Ishikawa (cell line): ENCODE measurements around the gene UBAC2.

ENCODE experiments used
- CEBPB ChIP-seq: IDR thresholded peaks from 2 replicates; pipeline ENCODE4 v1.6.1; 2012
- CREB1 ChIP-seq: IDR thresholded peaks from 2 replicates; pipeline ENCODE4 v1.6.1; 2012; ENCODE audit warnings: low read depth
- EGR1 ChIP-seq: IDR thresholded peaks from 2 replicates; pipeline ENCODE4 v1.6.1; 2012
- EP300 ChIP-seq: IDR thresholded peaks from 2 replicates; pipeline ENCODE4 v1.6.1; 2012; ENCODE audit warnings: borderline replicate concordance
- FOXM1 ChIP-seq: IDR thresholded peaks from 2 replicates; pipeline ENCODE4 v1.6.1; 2012; ENCODE audit warnings: low read depth, borderline replicate concordance
- NFIC ChIP-seq: IDR thresholded peaks from 2 replicates; pipeline ENCODE4 v1.6.1; 2012
- RAD21 ChIP-seq: IDR thresholded peaks from 2 replicates; pipeline ENCODE4 v1.6.1; 2012; ENCODE audit warnings: low read depth
- TAF1 ChIP-seq: IDR thresholded peaks from 2 replicates; pipeline ENCODE4 v1.6.1; 2012; ENCODE audit warnings: low read depth, mild to moderate bottlenecking
- TCF12 ChIP-seq: IDR thresholded peaks from 2 replicates; pipeline ENCODE4 v1.6.1; 2012; ENCODE audit warnings: low read depth
- TEAD4 ChIP-seq: IDR thresholded peaks from 2 replicates; pipeline ENCODE4 v1.6.1; 2012
- YY1 ChIP-seq: IDR thresholded peaks from 2 replicates; pipeline ENCODE4 v1.6.1; 2012; ENCODE audit warnings: low read depth
- ZBTB7A ChIP-seq: IDR thresholded peaks from 2 replicates; pipeline ENCODE4 v1.6.1; 2012; ENCODE audit warnings: low read depth
- TF ChIP-seq, protein P1 (sequence below): IDR thresholded peaks from 2 replicates; pipeline ENCODE4 v1.6.1; 2012
- TF ChIP-seq, protein P2 (sequence below): IDR thresholded peaks from 2 replicates; pipeline ENCODE4 v1.6.1; 2012; ENCODE audit warnings: low read depth, mild to moderate bottlenecking
- TF ChIP-seq, protein P3 (sequence below): IDR thresholded peaks from 2 replicates; pipeline ENCODE4 v1.6.1; 2012

Gene UBAC2

DNA sequence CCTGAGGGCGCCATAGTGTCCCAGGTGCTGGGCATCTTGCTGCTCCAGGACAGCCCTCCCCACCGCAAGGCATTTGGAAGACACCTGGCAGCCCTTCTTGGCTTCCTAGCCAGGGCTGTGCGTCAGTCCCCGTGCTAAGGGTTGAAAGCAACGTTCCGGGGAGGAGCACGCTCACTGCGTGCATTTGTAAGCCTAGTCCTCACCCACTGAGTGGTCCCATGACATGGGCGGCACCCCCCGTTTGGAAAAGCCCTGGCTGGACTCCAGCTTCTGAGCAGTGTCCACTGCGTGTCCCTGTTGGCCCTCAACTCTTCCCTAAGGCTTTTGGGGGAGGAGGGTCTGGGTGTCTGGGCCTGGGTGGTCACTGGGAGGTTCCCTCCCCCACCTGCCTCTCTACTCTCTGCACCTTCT, 182.9 kb downstream of the UBAC2 start:
- TF ChIP-seq TCF12, result no peak
- no peak for TF ChIP-seq ZBTB7A
- TF ChIP-seq RAD21, result no peak
- TF ChIP-seq, protein P1, sequence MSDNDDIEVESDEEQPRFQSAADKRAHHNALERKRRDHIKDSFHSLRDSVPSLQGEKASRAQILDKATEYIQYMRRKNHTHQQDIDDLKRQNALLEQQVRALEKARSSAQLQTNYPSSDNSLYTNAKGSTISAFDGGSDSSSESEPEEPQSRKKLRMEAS, result no peak
- no peak for TF ChIP-seq TEAD4
- TF ChIP-seq EP300, result no peak
- no peak for TF ChIP-seq EGR1
- TF ChIP-seq CEBPB, result no peak
- TF ChIP-seq, protein P2, sequence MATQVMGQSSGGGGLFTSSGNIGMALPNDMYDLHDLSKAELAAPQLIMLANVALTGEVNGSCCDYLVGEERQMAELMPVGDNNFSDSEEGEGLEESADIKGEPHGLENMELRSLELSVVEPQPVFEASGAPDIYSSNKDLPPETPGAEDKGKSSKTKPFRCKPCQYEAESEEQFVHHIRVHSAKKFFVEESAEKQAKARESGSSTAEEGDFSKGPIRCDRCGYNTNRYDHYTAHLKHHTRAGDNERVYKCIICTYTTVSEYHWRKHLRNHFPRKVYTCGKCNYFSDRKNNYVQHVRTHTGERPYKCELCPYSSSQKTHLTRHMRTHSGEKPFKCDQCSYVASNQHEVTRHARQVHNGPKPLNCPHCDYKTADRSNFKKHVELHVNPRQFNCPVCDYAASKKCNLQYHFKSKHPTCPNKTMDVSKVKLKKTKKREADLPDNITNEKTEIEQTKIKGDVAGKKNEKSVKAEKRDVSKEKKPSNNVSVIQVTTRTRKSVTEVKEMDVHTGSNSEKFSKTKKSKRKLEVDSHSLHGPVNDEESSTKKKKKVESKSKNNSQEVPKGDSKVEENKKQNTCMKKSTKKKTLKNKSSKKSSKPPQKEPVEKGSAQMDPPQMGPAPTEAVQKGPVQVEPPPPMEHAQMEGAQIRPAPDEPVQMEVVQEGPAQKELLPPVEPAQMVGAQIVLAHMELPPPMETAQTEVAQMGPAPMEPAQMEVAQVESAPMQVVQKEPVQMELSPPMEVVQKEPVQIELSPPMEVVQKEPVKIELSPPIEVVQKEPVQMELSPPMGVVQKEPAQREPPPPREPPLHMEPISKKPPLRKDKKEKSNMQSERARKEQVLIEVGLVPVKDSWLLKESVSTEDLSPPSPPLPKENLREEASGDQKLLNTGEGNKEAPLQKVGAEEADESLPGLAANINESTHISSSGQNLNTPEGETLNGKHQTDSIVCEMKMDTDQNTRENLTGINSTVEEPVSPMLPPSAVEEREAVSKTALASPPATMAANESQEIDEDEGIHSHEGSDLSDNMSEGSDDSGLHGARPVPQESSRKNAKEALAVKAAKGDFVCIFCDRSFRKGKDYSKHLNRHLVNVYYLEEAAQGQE, result no peak
- no peak for TF ChIP-seq CREB1
- TF ChIP-seq NFIC, result no peak
- no peak for TF ChIP-seq FOXM1
- TF ChIP-seq YY1, result no peak
- TF ChIP-seq, protein P3, sequence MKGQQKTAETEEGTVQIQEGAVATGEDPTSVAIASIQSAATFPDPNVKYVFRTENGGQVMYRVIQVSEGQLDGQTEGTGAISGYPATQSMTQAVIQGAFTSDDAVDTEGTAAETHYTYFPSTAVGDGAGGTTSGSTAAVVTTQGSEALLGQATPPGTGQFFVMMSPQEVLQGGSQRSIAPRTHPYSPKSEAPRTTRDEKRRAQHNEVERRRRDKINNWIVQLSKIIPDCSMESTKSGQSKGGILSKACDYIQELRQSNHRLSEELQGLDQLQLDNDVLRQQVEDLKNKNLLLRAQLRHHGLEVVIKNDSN, result no peak
- no peak for TF ChIP-seq TAF1

DNA sequence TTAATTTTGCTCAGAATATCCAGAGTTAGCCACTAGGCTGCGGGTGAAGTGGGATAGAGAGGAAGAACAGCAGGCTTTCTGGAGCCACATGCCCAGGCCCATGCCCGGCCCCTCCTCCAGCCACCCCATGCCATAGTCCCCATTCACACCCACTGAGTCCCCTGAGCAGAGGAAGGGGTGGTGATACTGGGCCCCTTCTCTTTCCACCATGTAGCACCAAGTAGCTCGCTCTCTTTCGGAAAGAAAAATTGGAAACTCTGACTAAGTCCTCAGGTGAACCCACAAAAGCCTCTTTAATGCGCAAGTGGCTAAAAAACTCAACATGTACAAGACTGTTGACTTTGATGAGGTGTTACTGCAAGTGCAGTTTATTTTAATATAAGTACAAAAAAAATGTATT, 183.3 kb downstream of the UBAC2 start:
- TF ChIP-seq RAD21, result no peak
- TF ChIP-seq, protein P2, result no peak
- TF ChIP-seq CEBPB, result no peak
- no peak for TF ChIP-seq CREB1
- TF ChIP-seq EP300, result no peak
- TF ChIP-seq FOXM1, result no peak
- no peak for TF ChIP-seq TEAD4
- no peak for TF ChIP-seq NFIC
- TF ChIP-seq EGR1, result no peak
- TF ChIP-seq, protein P3, result no peak
- no peak for TF ChIP-seq TCF12
- TF ChIP-seq TAF1, result no peak
- TF ChIP-seq, protein P1, result no peak
- no peak for TF ChIP-seq YY1

DNA sequence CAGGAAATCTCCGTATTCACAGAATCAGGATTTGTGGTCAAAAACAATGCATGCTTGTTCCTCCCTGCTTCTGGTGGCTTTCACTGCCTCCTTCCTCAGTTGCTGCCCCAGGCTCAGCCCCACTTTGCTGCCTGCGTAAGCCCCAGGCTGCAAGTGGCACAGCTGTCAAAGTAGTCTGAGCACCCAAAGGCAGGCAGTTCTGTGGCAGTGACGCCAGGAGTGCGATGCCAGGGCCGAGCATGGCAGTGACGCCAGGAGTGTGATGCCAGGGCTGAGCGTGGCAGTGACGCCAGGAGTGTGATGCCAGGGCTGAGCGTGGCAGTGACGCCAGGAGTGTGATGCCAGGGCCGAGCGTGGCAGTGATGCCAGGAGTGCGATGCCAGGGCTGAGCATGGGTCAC, 183.8 kb downstream of the UBAC2 start:
- TF ChIP-seq TAF1, result no peak
- no peak for TF ChIP-seq TCF12
- TF ChIP-seq CREB1, result no peak
- TF ChIP-seq YY1, result no peak
- no peak for TF ChIP-seq FOXM1
- TF ChIP-seq RAD21, result no peak
- TF ChIP-seq EP300, result no peak
- TF ChIP-seq, protein P2, result no peak
- TF ChIP-seq, protein P3, result no peak
- no peak for TF ChIP-seq CEBPB

DNA sequence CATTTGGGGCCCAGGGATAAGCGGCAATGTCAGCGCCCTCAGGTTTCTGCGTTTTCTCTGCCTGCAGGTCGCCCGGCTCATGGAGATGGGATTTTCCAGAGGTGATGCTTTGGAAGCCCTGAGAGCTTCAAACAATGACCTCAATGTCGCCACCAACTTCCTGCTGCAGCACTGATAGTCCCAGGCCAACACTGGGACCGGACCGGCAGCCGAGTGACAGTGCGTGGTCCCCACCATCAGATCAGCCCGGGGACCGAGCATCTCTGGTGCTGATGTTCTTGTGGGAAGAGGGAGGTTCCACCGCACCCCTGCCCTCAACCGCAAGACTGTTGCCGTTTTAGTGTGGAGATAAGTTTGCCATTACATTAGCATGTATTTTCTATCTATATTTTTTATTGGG, 184.5 kb downstream of the UBAC2 start:
- no peak for TF ChIP-seq CREB1
- TF ChIP-seq, protein P2, result no peak
- no peak for TF ChIP-seq ZBTB7A
- TF ChIP-seq RAD21, result no peak
- TF ChIP-seq FOXM1, result no peak
- TF ChIP-seq, protein P3, result no peak
- TF ChIP-seq EGR1, result no peak
- TF ChIP-seq, protein P1, result no peak
- TF ChIP-seq TCF12, result no peak
- TF ChIP-seq YY1, result no peak
- TF ChIP-seq TEAD4, result no peak
- TF ChIP-seq EP300, result no peak
- TF ChIP-seq NFIC, result no peak
- no peak for TF ChIP-seq CEBPB
